ENCODE measurements around the gene PAX1.

The PAX1 gene

GRCh38 chr20:21741266-21741665 is 35.8 kb downstream of the PAX1 start:
- no peak for DNase-seq

- no peak for DNase-seq
Observed at GRCh38 chr20:21762646-21763045, 57.2 kb downstream of the PAX1 start.

- no peak for DNase-seq
Observed at GRCh38 chr20:21767200-21767738, 61.8 kb downstream of the PAX1 start.

GRCh38 chr20:21767739-21768223 is 62.3 kb downstream of the PAX1 start:
- no peak for DNase-seq

Measured in GOT3 (cell line).